ENCODE measurements around the gene IFFO2.

DNA sequence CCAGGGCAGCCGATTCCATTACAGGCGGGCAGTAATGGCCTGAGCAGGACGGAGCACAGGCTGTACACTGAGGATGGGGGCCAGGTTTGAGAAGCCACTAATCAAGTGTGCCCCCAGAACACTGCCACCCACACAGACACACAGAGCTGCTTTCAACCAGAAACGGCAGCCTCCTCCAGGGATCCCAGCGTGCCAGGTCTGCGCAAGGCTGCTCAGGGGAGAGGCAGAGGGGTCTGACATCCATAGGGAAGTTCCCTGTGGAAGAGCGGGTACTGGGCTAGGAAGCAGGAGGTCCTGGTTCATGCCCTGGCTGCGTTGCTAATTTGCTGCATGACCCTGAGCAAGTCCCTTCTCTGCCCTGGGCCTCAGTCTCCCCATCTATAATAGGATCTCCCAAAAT lies 28.1 kb downstream of the IFFO2 start:
- TF ChIP-seq POLR2A (IDR thresholded peaks at IDR 0.05), result no peak
- no peak for TF ChIP-seq CTCF (IDR thresholded peaks at IDR 0.05)

Data from esophagus squamous epithelium (tissue), 4 donors.